ENCODE results near the gene COL8A2.

Gene COL8A2

GRCh38 chr1:36157115-36157903, 32.3 kb upstream of the COL8A2 start:
- DNase-seq: no peak

DNA sequence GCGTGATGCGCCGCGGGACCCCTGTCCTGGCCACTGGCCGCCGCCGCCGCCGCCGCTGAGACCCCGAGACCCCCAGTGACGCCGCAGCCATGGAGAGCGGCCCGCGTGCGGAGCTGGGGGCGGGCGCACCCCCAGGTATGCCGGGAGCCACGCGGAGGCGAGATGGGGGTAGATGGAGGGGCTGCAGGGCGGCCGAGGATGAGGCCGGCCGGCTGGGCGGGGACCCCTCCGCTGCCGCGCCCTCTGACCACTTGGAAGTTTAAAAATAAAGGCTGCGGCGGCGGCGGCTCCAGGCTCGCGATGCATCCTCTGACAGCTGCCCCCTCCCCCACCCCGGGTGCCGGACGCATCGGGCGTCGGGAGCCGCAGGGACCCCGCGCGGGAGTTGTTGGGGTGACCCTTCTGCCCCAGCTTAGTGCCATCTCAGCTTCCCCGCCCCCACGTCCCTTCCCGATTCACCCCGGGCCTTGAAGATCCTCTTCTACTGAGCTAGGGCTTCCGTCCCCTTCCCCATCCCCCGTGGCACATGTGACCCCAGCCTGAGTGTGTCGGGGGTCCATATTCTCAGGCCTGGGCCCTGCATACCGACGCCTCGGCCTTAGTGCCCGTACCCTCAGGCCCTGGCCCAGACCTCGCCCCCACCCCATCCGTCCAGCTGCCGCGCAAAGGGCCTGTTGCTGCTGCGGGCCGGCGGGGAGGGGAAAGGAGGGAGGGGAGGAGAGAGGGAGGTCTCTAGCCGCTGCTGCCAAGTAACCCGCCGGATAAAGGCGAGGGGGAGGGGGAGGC, 31.5 kb upstream of the COL8A2 start:
- peak; percentile 15 for DNase-seq

- DNase-seq: peak; percentile 91
Observed at GRCh38 chr1:36155408-36156328, 30.6 kb upstream of the COL8A2 start, which contains the start of gene MAP7D1. Gene MAP7D1 (plus strand): TSS chr1:36156160. CDS start chr1:36156418, 258 bp downstream.

DNA sequence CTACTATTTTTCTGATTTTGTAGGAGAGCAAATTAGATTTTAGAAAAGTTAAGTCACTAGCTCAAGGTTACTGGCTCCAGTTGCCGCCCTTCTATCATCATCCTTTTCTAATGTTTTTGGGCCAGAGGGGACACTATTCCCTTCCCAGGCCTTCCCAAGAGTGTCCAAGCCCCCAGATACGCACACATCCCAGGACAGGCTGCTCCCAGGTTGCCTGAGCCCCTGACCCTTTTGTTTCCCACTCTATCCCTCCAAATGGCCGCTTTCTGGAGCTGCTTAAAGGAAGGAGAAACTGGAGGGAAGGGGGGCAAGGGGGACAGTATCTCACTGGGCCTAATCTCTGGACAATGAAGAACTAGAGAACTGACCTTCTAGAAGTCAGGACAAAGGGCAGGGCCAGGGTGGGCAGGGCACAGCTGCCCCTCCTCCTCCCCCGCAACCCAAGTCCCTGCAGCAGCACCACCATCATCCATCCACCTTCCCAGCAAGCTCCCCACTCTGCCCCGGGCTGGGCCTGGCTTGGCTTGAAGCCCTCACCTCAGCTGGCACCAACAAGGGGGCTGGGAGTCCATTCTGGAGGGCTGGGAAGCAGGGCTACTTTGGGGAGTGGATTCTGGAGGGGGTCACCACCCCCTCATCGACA, 29.9 kb upstream of the COL8A2 start:
- DNase-seq: no peak

DNA sequence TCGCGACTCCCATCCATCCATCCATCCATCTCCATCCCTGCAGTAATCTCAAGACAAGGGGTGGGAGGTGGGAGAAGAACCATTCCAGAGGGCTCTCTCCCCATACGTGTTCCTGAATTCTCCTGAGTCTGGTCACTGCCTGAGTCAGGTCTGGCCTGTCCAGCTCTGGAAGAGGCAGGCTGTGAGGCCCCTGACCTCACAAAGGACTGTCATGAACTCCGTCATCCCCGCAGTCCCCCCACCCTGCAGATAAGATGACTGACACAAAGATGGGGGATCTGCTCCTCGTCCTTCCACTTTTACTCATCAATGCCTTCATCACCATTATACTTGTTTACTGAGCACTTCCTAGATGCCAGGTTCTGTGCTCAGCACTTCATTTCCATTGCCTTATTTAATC, 29.3 kb upstream of the COL8A2 start:
- no peak for DNase-seq

DNA sequence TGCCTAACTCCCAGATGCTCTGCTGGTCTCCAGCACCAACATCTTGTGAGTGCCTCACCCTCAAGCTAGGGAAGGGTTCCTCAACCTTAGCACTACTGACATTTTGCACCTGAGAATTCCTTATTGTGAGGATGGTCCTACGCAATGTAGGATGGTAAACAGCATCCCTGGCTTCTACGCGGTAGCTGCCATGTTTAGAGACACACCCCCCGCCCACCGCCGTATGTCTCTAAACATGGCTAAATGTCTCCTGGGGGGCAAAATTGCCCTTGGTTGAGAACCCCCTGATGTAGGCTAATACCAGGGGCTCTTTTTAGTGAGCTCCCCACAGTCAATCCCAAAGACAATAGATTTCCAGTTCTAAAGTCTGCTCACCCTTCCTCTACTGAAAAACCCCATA, 28.5 kb upstream of the COL8A2 start:
- DNase-seq: no peak

DNA sequence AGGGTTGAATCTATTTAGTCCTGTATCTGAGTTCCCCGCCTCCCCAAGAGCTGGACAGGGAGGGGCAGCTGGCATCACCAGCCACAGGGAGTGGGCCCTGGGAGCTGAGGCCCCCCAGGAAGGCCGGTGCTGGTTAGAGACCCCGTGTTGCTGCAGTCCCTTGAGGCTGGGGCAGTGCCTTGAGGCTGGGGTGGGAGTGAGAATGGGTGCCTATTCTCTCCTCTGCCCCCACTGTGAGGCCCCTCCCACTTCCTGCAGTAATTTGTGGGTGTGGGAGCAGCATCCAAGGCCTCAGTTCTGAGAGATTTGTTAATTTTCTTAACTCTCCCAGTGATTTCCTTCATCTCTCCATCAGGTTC, 26.8 kb upstream of the COL8A2 start:
- no peak for DNase-seq

DNA sequence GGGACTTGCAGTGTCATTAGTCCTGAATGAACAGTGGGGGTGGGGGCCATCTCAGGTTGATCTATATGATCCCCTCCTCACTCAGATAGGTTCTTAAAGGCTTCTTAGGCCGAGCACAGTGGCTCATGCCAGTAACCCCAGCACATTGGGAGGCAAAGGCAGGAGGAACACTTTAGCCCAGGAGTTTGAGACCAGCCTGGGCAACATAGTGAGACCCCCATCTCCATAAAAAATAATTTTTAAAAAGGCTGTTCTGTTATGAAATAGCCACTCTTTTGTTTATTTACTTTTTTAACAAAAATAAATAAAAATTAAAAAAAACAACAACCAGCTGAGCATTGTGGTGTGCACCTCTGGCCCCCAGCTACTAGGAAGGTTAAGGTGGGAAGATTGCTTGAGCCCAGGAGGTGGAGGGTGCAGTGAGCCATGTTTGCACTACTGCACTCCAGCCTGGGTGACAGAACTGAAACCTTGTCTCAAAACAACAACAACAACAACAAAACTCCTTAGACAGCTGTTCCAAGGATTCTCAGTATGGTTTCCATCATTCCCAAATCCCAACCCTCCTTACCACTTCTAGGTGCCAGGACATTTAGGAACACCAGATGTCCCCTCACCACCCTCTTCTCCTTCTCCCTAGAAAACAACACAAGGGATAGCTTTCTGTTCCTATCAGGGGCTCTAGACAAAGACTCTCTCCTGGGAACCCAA, 26.3 kb upstream of the COL8A2 start:
- no peak for DNase-seq

DNA sequence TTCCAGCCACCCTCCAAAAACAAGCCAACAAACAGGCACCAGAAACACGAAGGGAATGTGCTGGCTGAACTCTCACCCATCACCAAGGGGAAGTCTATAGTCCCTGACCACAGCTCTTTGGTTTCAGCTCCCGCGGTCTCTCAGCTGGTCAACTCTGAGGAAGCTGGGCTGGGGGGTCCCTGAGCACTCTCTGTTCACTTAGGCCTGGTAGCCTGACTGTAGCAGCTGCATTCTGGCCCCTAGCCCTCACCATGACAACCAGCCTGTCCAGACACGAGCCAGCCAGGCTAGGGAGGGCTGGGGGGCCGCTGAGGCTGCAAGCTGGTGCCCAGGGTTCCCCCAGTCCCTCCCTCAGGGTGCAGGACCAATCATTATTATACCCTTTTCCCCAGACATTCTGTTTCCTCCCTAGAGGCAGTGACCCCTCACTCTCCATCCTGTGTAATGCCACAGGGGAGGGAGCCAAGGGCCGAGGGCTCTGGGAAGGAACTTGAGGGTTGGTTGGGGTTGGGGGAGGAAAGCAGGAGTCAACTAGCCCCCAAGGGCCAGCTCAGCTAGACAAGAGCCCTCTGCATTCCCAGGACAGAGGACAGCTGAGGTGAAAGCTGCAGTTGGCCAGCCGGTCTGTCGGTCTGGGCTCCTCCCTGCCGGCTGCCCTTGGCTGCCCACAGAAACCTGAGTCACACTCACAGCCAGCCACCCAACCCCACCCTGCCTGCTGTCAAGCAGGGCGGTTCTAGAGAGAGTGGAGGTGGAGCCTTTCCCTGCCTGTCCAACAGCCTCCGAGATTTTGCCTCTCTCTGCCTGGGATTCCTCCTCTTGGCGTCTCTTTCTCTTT, 25.5 kb upstream of the COL8A2 start:
- DNase-seq: peak; percentile 86

GRCh38 chr1:36149973-36150295, 24.9 kb upstream of the COL8A2 start:
- no peak for DNase-seq

DNA sequence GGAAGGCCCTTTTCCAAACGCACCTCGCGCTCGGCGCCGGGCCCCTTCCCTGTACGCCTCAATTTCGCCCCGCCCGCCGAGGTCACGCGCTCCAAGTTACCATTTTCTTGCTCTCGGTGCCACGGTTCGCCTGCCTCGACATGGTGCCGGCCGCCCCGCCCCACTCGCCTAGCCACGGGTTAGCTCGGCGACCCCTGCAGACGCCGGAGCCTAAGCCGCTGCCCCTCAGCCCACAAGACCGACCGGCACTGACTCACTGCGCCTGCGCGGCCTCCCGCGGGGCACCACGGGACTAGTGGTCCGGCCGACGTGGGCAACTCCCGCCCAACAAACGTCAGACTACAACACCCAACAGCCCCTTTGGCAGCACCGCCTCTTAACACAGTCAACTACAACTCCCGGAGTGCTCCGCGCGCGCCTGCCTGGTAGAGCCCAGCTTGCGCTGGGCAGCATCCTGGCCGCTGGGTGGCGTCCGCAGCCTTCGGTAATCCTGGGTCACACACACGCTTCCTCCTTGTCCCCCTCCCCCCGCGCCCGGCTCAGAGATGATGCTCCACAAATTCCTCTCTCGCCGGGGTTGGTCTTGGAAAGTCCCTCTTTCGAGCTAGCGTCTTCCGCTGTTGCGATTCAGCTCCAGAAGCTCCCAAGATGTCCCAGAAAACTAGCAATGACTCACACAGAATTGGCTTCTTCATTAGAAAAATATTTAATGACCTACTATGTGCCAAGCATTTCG, 24.4 kb upstream of the COL8A2 start, which contains the start of gene TRAPPC3:
TSS of gene TRAPPC3 (minus strand) at position 250 of the 736 bp plus-strand sequence. CDS start at position 142, 108 bp downstream.
- peak; percentile 99 for DNase-seq

GRCh38 chr1:36148821-36149236, 23.8 kb upstream of the COL8A2 start:
- no peak for DNase-seq

DNA sequence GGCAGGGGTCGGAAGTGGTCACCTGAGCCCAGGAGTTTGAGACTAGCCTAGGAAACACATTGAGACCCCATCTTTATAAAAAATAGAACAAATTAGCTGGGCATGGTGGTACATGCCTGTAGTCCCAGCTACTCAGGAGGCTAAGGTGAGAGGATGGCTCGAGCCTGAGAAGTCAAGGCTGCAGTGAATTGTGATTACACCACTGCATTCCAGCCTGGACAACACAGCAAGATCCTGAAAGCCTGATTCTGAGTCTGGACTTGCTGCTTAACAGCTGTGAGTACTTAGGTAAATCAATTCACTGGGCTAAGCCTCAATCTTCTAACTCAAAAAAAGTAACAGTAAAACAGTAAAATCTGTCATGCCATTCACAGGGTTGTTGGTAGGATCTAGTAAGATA, 19.4 kb upstream of the COL8A2 start:
- no peak for DNase-seq

- no peak for DNase-seq
Observed at GRCh38 chr1:36143424-36143823, 18.4 kb upstream of the COL8A2 start.

DNA sequence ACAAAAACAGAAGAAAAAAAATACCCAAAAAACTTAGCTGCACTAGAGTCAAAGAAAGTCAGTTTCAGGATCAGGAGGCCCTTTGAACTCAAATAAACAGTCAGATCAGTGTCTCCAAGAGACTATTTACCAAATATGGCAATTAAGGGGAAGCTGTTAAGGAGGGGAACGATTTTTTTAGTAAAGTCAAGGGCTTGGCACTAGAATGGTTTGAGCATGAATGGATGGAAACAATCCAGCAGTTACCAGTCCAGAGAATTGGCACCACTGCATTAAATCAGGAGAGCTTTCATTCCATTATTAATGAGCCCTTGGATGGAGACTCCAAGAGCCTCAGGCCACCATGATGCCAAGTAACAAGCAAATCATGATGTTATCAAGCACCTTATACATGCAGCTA, 17.1 kb upstream of the COL8A2 start:
- no peak for DNase-seq

- no peak for DNase-seq
Observed at GRCh38 chr1:36139521-36139920, 14.5 kb upstream of the COL8A2 start.

DNA sequence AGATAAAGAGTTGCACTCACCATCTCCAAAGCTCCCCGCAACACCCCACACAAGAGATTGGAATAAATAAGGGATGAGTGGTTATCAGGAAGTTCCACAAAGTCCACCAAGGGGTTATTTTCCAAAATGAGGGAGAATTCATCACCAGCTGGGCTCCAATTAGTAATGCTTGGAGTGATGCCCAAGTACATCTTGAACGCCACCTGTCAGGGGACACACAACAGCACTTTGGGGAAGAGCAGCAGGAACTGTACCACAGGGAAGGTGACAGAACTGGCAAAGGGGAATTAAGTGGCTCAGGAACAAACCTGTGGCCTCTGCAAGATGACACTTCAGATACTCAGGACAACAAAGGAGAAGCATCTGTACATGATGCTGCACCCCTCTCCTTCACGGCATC, 12.8 kb upstream of the COL8A2 start:
- DNase-seq: no peak

GRCh38 chr1:36137226-36137625, 12.2 kb upstream of the COL8A2 start:
- no peak for DNase-seq

DNA sequence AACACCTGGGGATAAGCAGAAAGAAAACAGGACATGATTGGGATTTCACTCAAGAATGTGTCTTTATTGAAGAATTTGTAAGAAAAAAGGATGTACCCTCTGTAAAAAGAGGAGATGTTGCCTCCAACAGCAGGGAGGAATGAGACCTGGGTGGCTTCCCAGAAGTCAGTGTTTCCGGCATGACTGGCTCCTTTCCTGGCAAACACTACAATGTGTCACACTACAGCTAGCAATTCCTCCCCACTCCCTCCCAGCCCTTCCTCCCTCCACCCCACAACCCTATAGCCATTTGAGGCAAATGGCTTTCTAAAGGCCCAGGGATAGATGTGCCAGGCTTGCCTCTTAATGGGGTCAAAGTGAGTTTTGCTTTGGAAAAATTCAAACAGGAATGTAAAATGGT, 11.5 kb upstream of the COL8A2 start:
- no peak for DNase-seq

DNA sequence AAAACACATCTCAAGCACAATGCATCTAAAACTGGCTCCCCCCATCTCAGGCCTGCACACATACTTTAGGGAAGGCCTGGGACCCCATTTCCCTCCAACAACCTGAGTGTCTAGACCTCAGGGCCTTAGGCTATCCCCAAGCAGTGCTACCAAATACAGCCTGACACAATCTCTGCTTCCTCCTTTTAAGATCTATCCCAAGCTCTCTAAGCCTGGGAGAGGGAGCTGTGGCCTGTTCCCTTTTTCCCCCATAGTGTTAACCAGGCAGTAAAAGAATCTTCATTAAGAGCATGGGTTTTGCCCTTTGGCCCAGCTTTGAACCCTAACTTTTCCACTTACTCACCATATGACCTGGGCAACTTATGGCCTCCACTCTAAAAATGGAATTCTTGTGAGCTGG, 10.8 kb upstream of the COL8A2 start:
- DNase-seq: no peak

Measured in T1000 (cell line).